Stimulated activated CD8-positive, alpha-beta memory T cell treated with anti-CD3 and anti-CD28 coated beads, Interleukin-4, amount 100 ng/mL, for 1 hour (primary cell): ENCODE results near the gene MRPL42.
"Not testable (repeated sequence)": the region's sequence is repeated elsewhere in the genome, so short reads cannot be mapped to it uniquely, and the experiment has no call there.

Experiments
- DNase-seq, 2 donors: peaks; one replicate each; pipeline ENCODE4 v3.0.0-alpha.2; 2020; ENCODE audit warnings: low read depth in 2 of 2, low spot score in 1 of 2

MRPL42 gene

GRCh38 chr12:93467351-93468007 lies at the start of gene MRPL42:
Gene MRPL42, plus strand, starts transcription at chr12:93467514. Its CDS starts 1,772 bp downstream, at chr12:93469286.
- peak; percentile 77 to 83 for DNase-seq

- no peak for DNase-seq
Measured at GRCh38 chr12:93417967-93418480, 49.3 kb upstream of the MRPL42 start.

GRCh38 chr12:93419388-93420034 lies 47.8 kb upstream of the MRPL42 start:
- DNase-seq: no peak

- DNase-seq: no peak
Measured at GRCh38 chr12:93422050-93422449, 45.3 kb upstream of the MRPL42 start.

GRCh38 chr12:93425736-93426411 lies 41.4 kb upstream of the MRPL42 start:
- no peak for DNase-seq

GRCh38 chr12:93426412-93426805 lies 40.9 kb upstream of the MRPL42 start:
- DNase-seq: no peak

GRCh38 chr12:93427779-93428564 lies 39.3 kb upstream of the MRPL42 start:
- no peak for DNase-seq

- no peak for DNase-seq
Measured at GRCh38 chr12:93429448-93429847, 37.9 kb upstream of the MRPL42 start.

GRCh38 chr12:93429852-93430251 lies 37.5 kb upstream of the MRPL42 start:
- no peak for DNase-seq

GRCh38 chr12:93430280-93430679 lies 37.0 kb upstream of the MRPL42 start:
- DNase-seq: no peak

GRCh38 chr12:93432031-93432430 lies 35.3 kb upstream of the MRPL42 start:
- not testable (repeated sequence) for DNase-seq

- no peak for DNase-seq
Measured at GRCh38 chr12:93434256-93434865, 33.0 kb upstream of the MRPL42 start.

- DNase-seq: no peak
Measured at GRCh38 chr12:93438266-93439050, 28.9 kb upstream of the MRPL42 start.

GRCh38 chr12:93440043-93440835 lies 27.1 kb upstream of the MRPL42 start:
- DNase-seq: no peak

GRCh38 chr12:93441081-93441616 lies 26.2 kb upstream of the MRPL42 start:
- DNase-seq: peak; percentile 1 to 19

- DNase-seq: peak; percentile 90 to 91
Measured at GRCh38 chr12:93441617-93442410, 25.5 kb upstream of the MRPL42 start, which contains the start of gene UBE2N. Gene UBE2N, minus strand, starts transcription at chr12:93441947. Its CDS starts 63 bp downstream, at chr12:93441884.

- DNase-seq: no peak
Measured at GRCh38 chr12:93442411-93443340, 24.6 kb upstream of the MRPL42 start.
